ENCODE measurements around the gene ZCCHC4.
"Not testable (repeated sequence)": the region's sequence is repeated elsewhere in the genome, so short reads cannot be mapped to it uniquely, and the experiment has no call there.

Gene ZCCHC4

GRCh38 chr4:25313201-25313895 lies 774 bp downstream of the ZCCHC4 start:
- no peak for TF ChIP-seq CTCF (IDR thresholded peaks at IDR 0.05; ENCODE audit: low read length, missing control alignments)
- no peak for DNase-seq (ENCODE audit: low read depth)
- peak overlapping the region; percentile 95 for H3K4me3 ChIP-seq (replicated peaks; ENCODE audit: low read depth, low read length)

DNA sequence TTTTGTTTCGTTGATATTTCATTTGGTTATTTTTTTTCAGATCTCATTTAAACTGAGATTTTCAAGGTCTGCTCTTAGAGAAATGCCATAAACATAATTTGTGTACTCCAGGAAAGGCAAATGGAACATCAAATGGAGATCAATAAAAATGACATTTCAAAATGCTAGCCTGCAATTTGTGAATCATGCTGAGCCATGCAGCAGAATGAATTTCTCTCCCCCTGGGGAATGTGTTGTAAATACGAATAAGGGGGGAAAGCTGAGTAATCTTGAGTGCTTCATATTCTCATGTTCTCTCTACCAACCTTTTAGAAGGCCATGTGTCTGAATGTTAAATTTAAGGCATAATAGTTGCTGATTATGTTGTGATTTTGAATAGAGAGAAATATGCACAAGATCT lies 7.8 kb downstream of the ZCCHC4 start:
- H3K4me3 ChIP-seq (replicated peaks; ENCODE audit: low read depth, low read length) = no peak overlapping the region
- DNase-seq (ENCODE audit: low read depth) = peak; percentile 18
- TF ChIP-seq CTCF (IDR thresholded peaks at IDR 0.05; ENCODE audit: low read length, missing control alignments) = no peak

- H3K4me3 ChIP-seq (replicated peaks; ENCODE audit: low read depth, low read length) = no peak overlapping the region
- TF ChIP-seq CTCF (IDR thresholded peaks at IDR 0.05; ENCODE audit: low read length, missing control alignments) = no peak
- DNase-seq (ENCODE audit: low read depth) = peak; percentile 78
These were observed 8.2 kb downstream of the ZCCHC4 start for GRCh38 chr4:25320773-25321172.

DNA sequence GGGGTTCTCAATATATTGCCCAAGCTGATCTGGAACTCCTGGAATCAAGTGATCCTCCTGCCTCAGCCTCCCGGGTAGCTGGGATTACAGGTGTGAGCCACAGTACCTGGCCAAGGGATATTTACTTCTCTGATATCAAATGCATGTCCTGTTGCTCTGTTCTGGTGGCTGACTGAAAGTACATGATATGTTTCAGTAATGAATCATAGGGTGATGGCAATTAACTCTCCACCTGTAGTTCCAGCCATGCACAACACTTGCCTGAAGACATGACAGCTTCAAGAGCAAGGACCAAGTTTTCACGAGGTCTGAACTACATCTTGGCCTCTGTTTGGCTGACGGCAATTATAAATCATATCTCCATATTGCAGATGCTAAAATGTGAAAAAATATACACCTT lies 9.1 kb downstream of the ZCCHC4 start:
- DNase-seq (ENCODE audit: low read depth) = no peak
- no peak for TF ChIP-seq CTCF (IDR thresholded peaks at IDR 0.05; ENCODE audit: low read length, missing control alignments)
- H3K4me3 ChIP-seq (replicated peaks; ENCODE audit: low read depth, low read length) = no peak overlapping the region

- not testable (repeated sequence) for H3K4me3 ChIP-seq (replicated peaks; ENCODE audit: low read depth, low read length); DNase-seq (ENCODE audit: low read depth)
These were observed 15.9 kb downstream of the ZCCHC4 start for GRCh38 chr4:25328463-25328862.

GRCh38 chr4:25330335-25330734 lies 17.8 kb downstream of the ZCCHC4 start:
- no peak for TF ChIP-seq CTCF (IDR thresholded peaks at IDR 0.05; ENCODE audit: low read length, missing control alignments)
- H3K4me3 ChIP-seq (replicated peaks; ENCODE audit: low read depth, low read length) = no peak overlapping the region
- DNase-seq (ENCODE audit: low read depth) = no peak

- DNase-seq (ENCODE audit: low read depth) = no peak
- TF ChIP-seq CTCF (IDR thresholded peaks at IDR 0.05; ENCODE audit: low read length, missing control alignments) = no peak
- peak overlapping the region; percentile 0 for H3K4me3 ChIP-seq (replicated peaks; ENCODE audit: low read depth, low read length)
These were observed 18.6 kb downstream of the ZCCHC4 start for GRCh38 chr4:25330905-25331808.
